CD4-positive, alpha-beta T cell treated with Interleukin-4 for 1 hour (primary cell): ENCODE data around the gene ADCY7.

ENCODE experiments used
- DNase-seq, 2 donors: peaks; one replicate each; pipeline ENCODE4 v3.0.0-alpha.2; 2020 to 2022

The ADCY7 gene

DNA sequence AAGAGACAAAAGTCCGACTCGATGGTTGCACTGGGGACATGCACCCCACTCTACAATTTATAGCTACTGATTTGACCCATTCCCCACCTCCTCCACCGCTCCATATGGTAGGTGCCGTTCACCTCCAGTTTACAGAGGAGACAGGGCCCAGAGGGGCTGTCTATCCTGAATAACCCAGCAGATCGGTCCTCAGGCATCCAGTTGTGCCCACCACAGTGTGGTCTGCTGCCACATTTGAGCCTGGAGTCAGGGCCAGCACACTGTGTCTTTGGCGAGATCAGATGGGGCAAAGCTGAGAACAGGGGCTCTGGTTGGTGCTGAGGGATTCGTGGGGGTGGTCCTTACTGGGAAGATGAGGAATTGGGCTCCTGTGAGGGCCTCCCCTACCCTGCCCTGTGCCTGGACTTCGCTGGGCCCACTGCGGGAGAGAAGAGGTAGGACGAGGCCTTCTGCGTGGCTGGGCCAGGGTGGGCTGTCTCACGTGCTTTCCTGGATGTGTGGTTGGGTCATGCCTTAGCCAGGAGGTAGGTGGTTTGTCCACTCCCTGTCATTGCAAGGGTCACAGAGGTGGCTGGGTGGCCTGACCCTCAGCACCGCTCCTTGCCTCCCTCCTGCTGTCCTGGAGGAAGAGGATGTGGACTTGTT, 2.8 kb downstream of the ADCY7 start:
- no peak for DNase-seq

DNA sequence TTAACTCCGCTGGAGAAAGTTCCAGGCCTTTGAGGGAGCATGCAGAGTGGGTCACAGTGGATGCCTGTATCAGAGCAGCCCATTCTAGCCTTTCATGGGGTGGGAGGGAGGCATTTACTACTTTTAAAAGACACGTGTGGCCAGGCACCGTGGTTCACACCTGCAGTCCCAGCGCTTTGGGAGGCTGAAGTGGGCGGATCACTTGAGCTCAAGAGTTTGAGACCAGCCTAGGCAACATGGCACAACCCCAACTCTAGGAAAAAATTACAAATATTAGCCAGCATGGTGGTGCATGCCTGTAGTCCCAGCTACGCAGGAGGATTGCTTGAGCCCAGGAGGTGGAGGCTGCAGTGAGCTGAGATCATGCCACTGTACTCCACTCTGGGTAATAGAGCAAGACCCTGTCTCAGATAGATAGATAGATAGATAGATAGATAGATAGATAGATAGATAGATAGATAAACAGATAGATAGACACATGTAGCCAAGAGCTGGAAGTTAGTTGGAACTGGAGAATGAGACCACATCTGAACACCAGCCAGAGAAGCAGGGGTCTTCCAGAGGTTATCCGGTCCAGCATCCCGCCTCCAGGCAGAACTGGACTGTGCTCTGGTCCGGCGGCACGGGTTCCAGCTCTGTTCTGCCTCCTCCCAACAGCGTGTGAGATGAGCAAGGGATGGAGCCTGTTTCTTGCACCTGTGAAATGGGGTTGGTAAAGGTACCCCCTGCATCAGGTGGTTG, 3.6 kb downstream of the ADCY7 start:
- DNase-seq: no peak

GRCh38 chr16:50270510-50271147, 4.3 kb downstream of the ADCY7 start:
- DNase-seq: no peak

DNA sequence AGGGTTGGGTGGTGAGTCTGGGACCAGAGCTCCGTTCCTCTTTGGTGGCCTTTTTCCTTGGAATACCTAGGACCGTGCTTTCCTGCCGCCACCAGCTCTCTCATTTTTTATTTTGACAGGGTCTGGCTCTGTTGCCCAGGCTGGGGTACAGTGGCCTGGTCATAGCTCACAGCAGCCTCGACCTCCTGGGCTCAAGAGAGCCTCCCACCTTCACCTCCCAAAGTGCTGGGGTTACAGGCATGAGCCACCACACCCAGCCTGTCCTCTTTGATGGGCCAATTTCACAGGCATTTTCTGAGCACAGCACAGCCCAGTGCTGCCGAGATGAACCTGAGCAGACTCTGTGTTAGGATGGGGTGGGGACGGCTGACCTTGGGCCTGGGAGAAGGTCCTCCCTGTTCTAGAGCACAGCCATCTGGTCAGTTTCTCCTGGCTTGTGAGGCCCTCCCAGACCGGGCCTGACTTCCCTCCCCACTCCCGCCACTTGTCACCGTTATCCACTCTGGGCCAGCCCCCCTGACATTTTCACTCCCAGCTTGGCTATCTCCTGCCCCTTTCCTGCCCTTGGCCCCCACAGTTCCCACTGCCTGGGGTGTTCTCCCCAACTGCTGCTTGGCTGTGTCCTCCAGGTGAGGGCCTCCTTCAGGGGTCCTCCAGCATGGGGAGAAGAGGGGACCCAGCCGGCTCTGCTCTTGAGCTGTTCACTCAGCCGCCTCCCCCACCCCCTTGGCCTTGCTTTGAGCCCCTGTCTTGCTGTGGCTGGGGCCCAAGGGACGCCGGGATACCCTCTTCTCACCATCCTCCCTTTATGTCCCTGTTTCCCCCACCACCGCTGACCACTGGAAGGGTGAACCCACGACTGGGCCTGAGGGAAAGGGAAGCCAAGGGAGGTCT, 5.0 kb downstream of the ADCY7 start:
- no peak for DNase-seq

GRCh38 chr16:50272111-50272571, 5.8 kb downstream of the ADCY7 start:
- DNase-seq: no peak

- no peak for DNase-seq
Observed at GRCh38 chr16:50272687-50273381, 6.5 kb downstream of the ADCY7 start.

- DNase-seq: no peak
Observed at GRCh38 chr16:50273382-50273690, 7.0 kb downstream of the ADCY7 start.

DNA sequence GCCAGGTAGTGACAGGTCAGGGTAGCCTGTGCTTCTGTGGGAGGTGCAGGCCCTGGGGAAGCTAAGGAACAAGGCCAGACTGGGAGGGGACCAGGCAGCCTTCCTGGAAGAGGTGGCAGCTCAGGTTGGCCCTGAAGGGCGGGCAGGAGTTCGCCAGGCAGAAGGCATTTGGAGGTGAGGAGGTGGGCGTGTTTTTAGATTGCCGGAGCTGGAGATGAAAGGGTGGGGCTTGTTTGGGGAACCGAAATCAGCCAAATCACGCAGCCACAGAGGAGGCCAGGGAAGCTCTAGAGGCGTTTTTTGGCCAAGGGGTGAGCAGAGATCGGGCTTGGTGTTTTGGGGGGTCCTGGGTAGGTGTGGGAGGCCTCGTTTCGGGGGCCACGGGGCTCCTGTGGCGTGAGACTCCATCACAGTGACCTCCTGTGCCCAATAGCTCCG, 7.6 kb downstream of the ADCY7 start:
- peak; percentile 44 to 71 for DNase-seq

GRCh38 chr16:50274326-50275097, 8.2 kb downstream of the ADCY7 start:
- peak; percentile 64 to 65 for DNase-seq

DNA sequence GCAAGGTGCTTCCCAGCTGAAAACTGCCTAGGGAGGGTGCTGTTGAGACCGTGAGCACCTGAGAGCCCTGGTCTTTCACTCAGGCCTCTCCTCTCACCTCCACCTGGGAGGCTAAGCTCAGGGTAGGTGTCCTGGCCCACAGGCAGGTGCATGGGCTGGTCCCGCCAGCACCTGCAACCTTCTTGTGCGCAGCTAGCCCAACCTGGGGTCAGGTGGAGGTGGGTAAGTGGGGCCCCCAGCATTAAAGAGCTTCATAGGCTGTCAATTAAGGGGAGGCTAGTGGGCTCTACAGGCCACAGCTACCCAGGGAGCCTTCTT, 8.7 kb downstream of the ADCY7 start:
- DNase-seq: no peak

DNA sequence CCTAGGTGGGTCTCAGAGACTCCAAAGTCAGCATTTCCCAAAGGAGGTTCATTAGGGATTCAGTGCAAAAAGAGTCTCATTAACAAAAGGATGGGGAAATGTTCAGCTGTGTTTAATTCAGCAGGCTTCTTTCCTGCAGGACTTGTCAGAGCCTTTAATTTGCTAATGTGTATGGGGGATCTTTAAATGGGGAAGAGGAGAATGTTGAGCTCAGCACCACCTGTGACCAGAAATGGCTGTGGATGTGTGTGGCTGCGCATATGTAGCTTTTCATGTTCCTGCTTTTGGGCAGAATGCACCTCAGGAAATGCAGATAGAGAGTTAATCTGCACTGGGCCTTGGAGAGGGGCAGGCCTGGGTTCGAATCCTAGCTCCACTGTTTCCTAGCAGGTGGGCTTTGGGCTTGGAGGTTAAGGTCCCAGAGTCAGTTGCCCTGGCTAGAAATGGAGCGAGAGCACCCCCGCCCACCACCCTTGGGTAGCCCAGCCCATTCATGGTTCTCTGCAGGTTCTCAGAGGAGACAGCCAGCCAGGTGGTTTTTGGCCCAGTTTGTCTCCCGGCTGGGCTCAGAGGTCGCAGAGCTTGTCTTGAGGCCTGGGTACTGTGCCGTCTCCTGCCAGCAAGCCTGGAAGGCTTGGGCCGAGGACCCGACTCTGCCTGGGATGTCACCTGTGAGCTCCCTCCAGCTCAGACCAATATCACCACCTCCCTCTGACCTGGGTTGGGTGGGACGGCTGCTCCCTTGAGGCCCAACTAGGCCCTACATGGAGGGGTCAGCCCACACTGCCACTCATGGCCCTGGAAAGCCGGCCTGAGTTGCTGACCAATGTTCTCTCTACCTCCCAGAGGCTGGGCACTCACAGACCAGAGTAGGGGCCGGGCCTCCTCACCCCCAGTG, 9.3 kb downstream of the ADCY7 start:
- no peak for DNase-seq

- DNase-seq: no peak
Observed at GRCh38 chr16:50276326-50276640, 9.9 kb downstream of the ADCY7 start.

GRCh38 chr16:50276801-50277555, 10.6 kb downstream of the ADCY7 start:
- DNase-seq: no peak

- no peak for DNase-seq
Observed at GRCh38 chr16:50278251-50278650, 11.9 kb downstream of the ADCY7 start.

- DNase-seq: no peak
Observed at GRCh38 chr16:50279504-50279865, 13.1 kb downstream of the ADCY7 start.

DNA sequence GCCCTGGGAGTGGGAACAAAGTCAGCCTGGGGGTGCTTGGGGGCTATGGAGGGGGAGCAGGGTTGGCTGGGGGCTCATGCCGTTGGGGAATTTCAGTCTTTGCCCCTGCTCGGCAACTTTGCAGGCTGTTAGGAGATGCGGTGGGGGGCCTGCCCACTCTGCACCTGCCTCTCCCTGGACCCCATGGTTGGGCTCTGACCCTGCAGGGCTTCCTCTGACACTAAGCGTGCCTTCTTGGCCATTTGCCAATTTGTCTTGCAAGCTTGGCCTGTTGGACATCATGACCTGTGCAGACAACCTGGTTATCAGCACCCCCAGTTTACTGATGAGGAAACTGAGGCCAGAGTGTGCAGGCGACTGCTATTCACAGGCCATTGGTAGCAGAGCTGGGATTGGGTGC, 14.6 kb downstream of the ADCY7 start:
- DNase-seq: no peak

DNA sequence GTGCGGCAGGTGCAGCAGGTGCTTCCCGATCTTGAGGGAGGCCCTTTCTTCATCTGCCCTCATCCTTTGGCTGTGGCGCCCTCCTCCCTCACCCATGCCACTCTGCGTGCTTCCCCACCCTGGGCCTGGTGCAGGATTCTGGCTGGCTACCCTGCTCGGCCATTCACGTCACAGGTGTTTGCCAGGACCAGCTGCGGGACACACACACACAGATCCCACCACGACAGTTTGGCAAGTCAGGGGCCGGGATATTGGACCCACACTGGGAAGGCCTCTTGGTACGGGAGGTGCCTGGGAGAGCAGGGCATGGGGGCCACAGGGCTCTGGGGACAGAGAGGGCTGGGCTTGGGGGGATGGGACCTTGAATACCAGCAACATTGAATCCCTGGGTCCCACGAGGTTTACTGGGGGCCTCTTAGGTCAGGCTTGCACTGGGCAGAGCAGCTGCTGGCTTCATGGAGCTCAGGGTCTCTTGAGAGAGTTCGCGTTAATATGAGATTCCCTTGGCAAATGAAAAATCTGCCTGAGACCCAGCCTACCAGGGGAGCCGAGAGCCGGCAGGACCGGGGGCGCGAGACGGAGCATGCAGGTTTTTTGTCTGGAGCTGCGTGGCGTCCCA, 15.1 kb downstream of the ADCY7 start:
- no peak for DNase-seq

- DNase-seq: peak; percentile 71 to 87
Observed at GRCh38 chr16:50282010-50282538, 15.7 kb downstream of the ADCY7 start.

DNA sequence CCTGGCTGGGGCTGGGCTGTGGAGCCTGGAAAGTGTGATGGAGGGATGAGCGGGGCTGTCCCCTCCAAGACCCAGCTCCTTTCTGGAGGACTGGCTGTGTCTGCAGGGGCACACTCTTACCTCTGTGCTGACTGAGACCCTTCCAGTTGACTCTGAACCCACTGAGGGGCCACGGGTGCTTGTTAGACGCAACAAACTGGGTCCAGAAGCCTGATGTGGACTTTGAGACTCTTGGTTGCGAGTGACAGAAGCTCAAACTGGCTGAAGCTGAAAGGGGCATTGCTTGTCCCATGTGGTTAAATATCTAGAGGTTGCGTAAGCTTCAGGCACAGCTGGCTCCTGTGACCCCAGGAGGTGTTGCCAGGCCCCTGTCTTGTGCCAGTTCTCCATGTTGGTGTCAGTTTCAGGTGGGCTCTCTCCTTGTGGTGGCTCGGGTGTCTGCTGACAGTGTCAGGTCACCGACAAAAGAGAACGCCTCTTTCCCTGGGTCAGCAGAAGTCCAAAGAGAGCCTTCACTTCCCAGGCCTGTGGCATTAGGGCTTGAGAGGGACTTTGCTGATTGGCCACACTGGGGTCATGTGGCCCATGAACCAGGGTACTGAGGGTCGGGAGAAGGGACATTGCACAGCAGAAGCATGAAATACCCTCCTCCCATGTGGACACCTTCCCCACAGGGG, 16.7 kb downstream of the ADCY7 start:
- no peak for DNase-seq
